Retinal pigment epithelial cell (primary cell): ENCODE results near the gene ISY1.

Source experiments
- DNase-seq: peaks from one replicate; pipeline ENCODE4 v3.0.0-alpha.2; 2010; ENCODE audit warnings: low read depth
- H3K4me3 ChIP-seq: 2 replicates; pipeline ENCODE4 v1.5.1; 2011; ENCODE audit warnings: mild to moderate bottlenecking, low read length, control low read depth, moderate library complexity
- CTCF ChIP-seq: conservative IDR thresholded peaks from 2 replicates; pipeline ENCODE4 v1.5.1; 2011; ENCODE audit warnings: low read depth, low read length, control low read depth, inconsistent platforms

The ISY1 gene

GRCh38 chr3:129160891-129161859, at the start of gene ISY1:
TSS of gene ISY1 (minus strand) at chr3:129161063. CDS start at chr3:129160975, 88 bp downstream.
- peak; percentile 92 for TF ChIP-seq CTCF
- DNase-seq: peak; percentile 87
- peak within 1 kb of the TSS; percentile 95 for H3K4me3 ChIP-seq

GRCh38 chr3:129207479-129207878, 46.6 kb upstream of the ISY1 start:
- TF ChIP-seq CTCF: no peak
- H3K4me3 ChIP-seq: no peak overlapping the region
- DNase-seq: no peak

- no peak for DNase-seq
- TF ChIP-seq CTCF: no peak
- H3K4me3 ChIP-seq: no peak overlapping the region
Observed at GRCh38 chr3:129205109-129205832, 44.4 kb upstream of the ISY1 start.

GRCh38 chr3:129204473-129204872, 43.6 kb upstream of the ISY1 start:
- DNase-seq: no peak
- no peak overlapping the region for H3K4me3 ChIP-seq
- TF ChIP-seq CTCF: no peak

- TF ChIP-seq CTCF: no peak
- DNase-seq: no peak
- H3K4me3 ChIP-seq: no peak overlapping the region
Observed at GRCh38 chr3:129199366-129199765, 38.5 kb upstream of the ISY1 start.

GRCh38 chr3:129197321-129197720, 36.5 kb upstream of the ISY1 start:
- DNase-seq: no peak
- no peak overlapping the region for H3K4me3 ChIP-seq
- no peak for TF ChIP-seq CTCF
